DND-41 (cell line): ENCODE measurements around the gene PLCB3.
A peak's percentile ranks its signal among the peaks of the same experiment; 100 is the strongest.

Source experiments
- ATAC-seq: fragments of 200-7000 bp; cut with Tn5 transposase; 3 replicates; pipeline ENCODE4 v1.9.1; 2021; ENCODE audit warnings: low read depth; ENCODE audit not compliant: insufficient read depth
- DNase-seq: peaks from one replicate; pipeline ENCODE4 v3.0.0-alpha.2; 2020
- H2AFZ ChIP-seq: 2 replicates; pipeline ENCODE4 v1.6.0; 2012; ENCODE audit warnings: low read depth, low read length
- H3K27ac ChIP-seq: 2 replicates; pipeline ENCODE4 v1.5.1; 2012; ENCODE audit warnings: low read length, inconsistent platforms
- H3K27me3 ChIP-seq: fragments of 200-600 bp; sonication (generic); 2 replicates; pipeline ENCODE4 v1.6.0; 2012; ENCODE audit warnings: low read length, mild to moderate bottlenecking, inconsistent platforms; ENCODE audit not compliant: insufficient read depth, poor library complexity
- H3K36me3 ChIP-seq: 2 replicates; pipeline ENCODE4 v1.5.1; 2012; ENCODE audit warnings: low read length, inconsistent platforms; ENCODE audit not compliant: insufficient read depth
- H3K4me1 ChIP-seq: 2 replicates; pipeline ENCODE4 v1.5.1; 2012; ENCODE audit warnings: mild to moderate bottlenecking, low read length; ENCODE audit not compliant: insufficient read depth
- H3K4me2 ChIP-seq: 2 replicates; pipeline ENCODE4 v1.6.0; 2012; ENCODE audit warnings: mild to moderate bottlenecking, moderate library complexity, low read length, inconsistent platforms; ENCODE audit not compliant: insufficient read depth
- H3K4me3 ChIP-seq, 2 experiments: fragments of 200-600 bp in 1 of 2; shearing (Covaris generic) in 1 of 2; 2 replicates each; pipeline ENCODE4 v1.5.1; 2012 to 2016; ENCODE audit warnings: inconsistent platforms in 2 of 2, low read length in 2 of 2, mild to moderate bottlenecking in 2 of 2, low read depth in 1 of 2, moderate library complexity in 1 of 2
- H3K79me2 ChIP-seq: 2 replicates; pipeline ENCODE4 v1.6.0; 2012; ENCODE audit warnings: low read length, inconsistent platforms; ENCODE audit not compliant: insufficient read depth
- H3K9ac ChIP-seq: 2 replicates; pipeline ENCODE4 v1.6.0; 2012; ENCODE audit warnings: low read depth, mild to moderate bottlenecking, inconsistent platforms, low read length, moderate library complexity
- H3K9me3 ChIP-seq: 2 replicates; pipeline ENCODE4 v1.5.1; 2012; ENCODE audit warnings: low read length, moderate library complexity, mild to moderate bottlenecking, inconsistent platforms; ENCODE audit not compliant: insufficient read depth, severe bottlenecking
- H4K20me1 ChIP-seq: 2 replicates; pipeline ENCODE4 v1.6.0; 2012; ENCODE audit warnings: low read length; ENCODE audit not compliant: insufficient read depth
- CTCF ChIP-seq: IDR thresholded peaks from 2 replicates; pipeline ENCODE4 v1.5.1; 2012; ENCODE audit warnings: borderline replicate concordance, low read length, moderate library complexity, mild to moderate bottlenecking; ENCODE audit not compliant: poor library complexity, severe bottlenecking; ENCODE audit errors: extremely low read depth
- EZH2 ChIP-seq: IDR thresholded peaks from 3 replicates; pipeline ENCODE4 v1.6.1; 2012; ENCODE audit warnings: borderline replicate concordance, low read depth, mild to moderate bottlenecking, moderate library complexity, low read length, inconsistent platforms; ENCODE audit not compliant: severe bottlenecking

Gene PLCB3

GRCh38 chr11:64258356-64258755, 7.0 kb downstream of the PLCB3 start:
- no peak for TF ChIP-seq CTCF
- TF ChIP-seq EZH2 = no peak
- 0 out of 2 replicates have a peak, but pooled peaks cover 3% of the 10 kb centered on the region for H4K20me1 ChIP-seq
- H3K36me3 ChIP-seq = peaks cover 54% of the 10 kb centered on the region
- no peaks in the 10 kb centered on the region for H3K9me3 ChIP-seq
- no peak overlapping the region for H2AFZ ChIP-seq
- no peaks in the 10 kb centered on the region for H3K27me3 ChIP-seq
- no peak overlapping the region for H3K9ac ChIP-seq
- no peaks in the 10 kb centered on the region for H3K4me1 ChIP-seq
- no peak for DNase-seq
- H3K4me3 ChIP-seq = no peak overlapping the region
- H3K79me2 ChIP-seq = no peaks in the 10 kb centered on the region
- H3K4me2 ChIP-seq = no peak overlapping the region
- no peak overlapping the region for H3K27ac ChIP-seq
- ATAC-seq = no peak

- no peak overlapping the region for H3K9ac ChIP-seq
- TF ChIP-seq CTCF = no peak
- no peaks in the 10 kb centered on the region for H3K79me2 ChIP-seq
- ATAC-seq (no peak), DNase-seq (no peak)
- no peaks in the 10 kb centered on the region for H3K27me3 ChIP-seq
- H2AFZ ChIP-seq = no peak overlapping the region
- no peaks in the 10 kb centered on the region for H4K20me1 ChIP-seq
- no peaks in the 10 kb centered on the region for H3K4me1 ChIP-seq
- no peak overlapping the region for H3K4me3 ChIP-seq
- no peak overlapping the region for H3K4me2 ChIP-seq
- peaks cover 57% of the 10 kb centered on the region for H3K36me3 ChIP-seq
- no peaks in the 10 kb centered on the region for H3K9me3 ChIP-seq
- H3K27ac ChIP-seq = no peak overlapping the region
Observed at GRCh38 chr11:64258946-64259532, 7.7 kb downstream of the PLCB3 start.

- no peak overlapping the region for H3K4me2 ChIP-seq
- no peak for TF ChIP-seq EZH2
- TF ChIP-seq CTCF = no peak
- no peak overlapping the region for H3K9ac ChIP-seq
Observed at GRCh38 chr11:64259533-64260067, 8.3 kb downstream of the PLCB3 start.

More at GRCh38 chr11:64259533-64260067, 8.3 kb downstream of the PLCB3 start:
- no peak overlapping the region for H3K4me3 ChIP-seq
- ATAC-seq (0 out of 3 replicates have a peak, but pooled peaks have one; percentile 42), DNase-seq (no peak)
- no peaks in the 10 kb centered on the region for H3K4me1 ChIP-seq
- no peak overlapping the region for H2AFZ ChIP-seq
- H3K36me3 ChIP-seq = peaks cover 55% of the 10 kb centered on the region
- H3K79me2 ChIP-seq = no peaks in the 10 kb centered on the region
- H3K27ac ChIP-seq = no peak overlapping the region
- no peaks in the 10 kb centered on the region for H3K27me3 ChIP-seq
- no peaks in the 10 kb centered on the region for H3K9me3 ChIP-seq
- no peaks in the 10 kb centered on the region for H4K20me1 ChIP-seq
